ES-I3 (cell line): ENCODE measurements around the gene GZMM.

Experiments
- H3K36me3 ChIP-seq: 2 replicates; pipeline ENCODE4 v1.6.1; 2013; ENCODE audit warnings: mild to moderate bottlenecking, low read length, control low read depth, moderate library complexity; ENCODE audit not compliant: insufficient read depth
- H3K4me1 ChIP-seq: 2 replicates; pipeline ENCODE4 v1.6.1; 2013; ENCODE audit warnings: mild to moderate bottlenecking, control low read depth, low read length; ENCODE audit not compliant: insufficient read depth
- H3K9ac ChIP-seq: 2 replicates; pipeline ENCODE4 v1.6.1; 2013; ENCODE audit warnings: low read depth, mild to moderate bottlenecking, low read length, moderate library complexity
- H3K9me3 ChIP-seq: 2 replicates; pipeline ENCODE4 v1.6.1; 2013; ENCODE audit warnings: mild to moderate bottlenecking, low read length, moderate library complexity; ENCODE audit not compliant: control insufficient read depth, insufficient read depth

Gene GZMM

GRCh38 chr19:554817-555216, 11.0 kb downstream of the GZMM start:
- H3K9ac ChIP-seq: no peak overlapping the region
- no peaks in the 10 kb centered on the region for H3K4me1 ChIP-seq
- no peaks in the 10 kb centered on the region for H3K9me3 ChIP-seq
- no peaks in the 10 kb centered on the region for H3K36me3 ChIP-seq

- Histone ChIP-seq H3K9me3 (no peaks in the 10 kb centered on the region), H3K4me1 (no peaks in the 10 kb centered on the region), H3K9ac (no peak overlapping the region), H3K36me3 (no peaks in the 10 kb centered on the region)
These were observed 11.6 kb downstream of the GZMM start for GRCh38 chr19:555474-555808.

GRCh38 chr19:556611-557382, 12.9 kb downstream of the GZMM start:
- Histone ChIP-seq H3K4me1 (no peaks in the 10 kb centered on the region), H3K9me3 (no peaks in the 10 kb centered on the region), H3K9ac (no peak overlapping the region), H3K36me3 (no peaks in the 10 kb centered on the region)

GRCh38 chr19:558770-559439, 15.1 kb downstream of the GZMM start:
- Histone ChIP-seq H3K36me3 (no peaks in the 10 kb centered on the region), H3K4me1 (no peaks in the 10 kb centered on the region), H3K9me3 (no peaks in the 10 kb centered on the region), H3K9ac (no peak overlapping the region)

GRCh38 chr19:560121-560520, 16.3 kb downstream of the GZMM start:
- Histone ChIP-seq H3K36me3 (no peaks in the 10 kb centered on the region), H3K4me1 (no peaks in the 10 kb centered on the region), H3K9me3 (no peaks in the 10 kb centered on the region), H3K9ac (no peak overlapping the region)

- H3K4me1 ChIP-seq: no peaks in the 10 kb centered on the region
- H3K9me3 ChIP-seq: peaks cover 3% of the 10 kb centered on the region
- no peak overlapping the region for H3K9ac ChIP-seq
- H3K36me3 ChIP-seq: no peaks in the 10 kb centered on the region
These were observed 22.6 kb downstream of the GZMM start for GRCh38 chr19:566403-566802.

- no peaks in the 10 kb centered on the region for H3K4me1 ChIP-seq
- H3K9ac ChIP-seq: no peak overlapping the region
- no peaks in the 10 kb centered on the region for H3K36me3 ChIP-seq
- peaks cover 3% of the 10 kb centered on the region for H3K9me3 ChIP-seq
These were observed 23.0 kb downstream of the GZMM start for GRCh38 chr19:566844-567243.

GRCh38 chr19:567296-567900, 23.5 kb downstream of the GZMM start:
- H3K36me3 ChIP-seq: no peaks in the 10 kb centered on the region
- no peak overlapping the region for H3K9ac ChIP-seq
- H3K9me3 ChIP-seq: peaks cover 3% of the 10 kb centered on the region
- no peaks in the 10 kb centered on the region for H3K4me1 ChIP-seq

- Histone ChIP-seq H3K4me1 (peaks cover 6% of the 10 kb centered on the region; the same call in 1 of the 2 replicates), H3K9ac (no peak overlapping the region), H3K36me3 (no peaks in the 10 kb centered on the region), H3K9me3 (peaks cover 3% of the 10 kb centered on the region)
These were observed 26.4 kb downstream of the GZMM start for GRCh38 chr19:570251-570686.

GRCh38 chr19:570937-571565, 27.2 kb downstream of the GZMM start:
- Histone ChIP-seq H3K9me3 (peaks cover 3% of the 10 kb centered on the region), H3K36me3 (no peaks in the 10 kb centered on the region; the same call in 1 of the 2 replicates), H3K9ac (peak overlapping the region; percentile 68), H3K4me1 (peaks cover 7% of the 10 kb centered on the region; the same call in 1 of the 2 replicates)

GRCh38 chr19:571566-571974, 27.7 kb downstream of the GZMM start:
- Histone ChIP-seq H3K4me1 (peaks cover 9% of the 10 kb centered on the region; the same call in 1 of the 2 replicates), H3K9ac (peak overlapping the region; percentile 68), H3K36me3 (no peaks in the 10 kb centered on the region; the same call in 1 of the 2 replicates), H3K9me3 (peaks cover 3% of the 10 kb centered on the region)

- Histone ChIP-seq H3K9me3 (peaks cover 3% of the 10 kb centered on the region), H3K36me3 (no peaks in the 10 kb centered on the region; the same call in 1 of the 2 replicates), H3K4me1 (peaks cover 9% of the 10 kb centered on the region; the same call in 1 of the 2 replicates), H3K9ac (peak within 1 kb of the TSS; percentile 88)
These were observed 28.4 kb downstream of the GZMM start, which contains the start of gene BSG for GRCh38 chr19:572140-572742. Gene BSG, plus strand, starts transcription at chr19:572596. Its CDS starts 39 bp downstream, at chr19:572635.

- Histone ChIP-seq H3K9ac (peak overlapping the region; percentile 88), H3K36me3 (no peaks in the 10 kb centered on the region; the same call in 1 of the 2 replicates), H3K9me3 (peaks cover 3% of the 10 kb centered on the region), H3K4me1 (peaks cover 9% of the 10 kb centered on the region; the same call in 1 of the 2 replicates)
These were observed 29.1 kb downstream of the GZMM start for GRCh38 chr19:572743-573518.
